Measurements from ENCODE around the gene ART1. TPM values are rescaled to one million over a fixed set of nuclear protein-coding genes. Genes with fewer than 3 reads are reported as not detected.

The ART1 gene
- total RNA-seq, 6 experiments from 2014 or later, result not detected

DNA sequence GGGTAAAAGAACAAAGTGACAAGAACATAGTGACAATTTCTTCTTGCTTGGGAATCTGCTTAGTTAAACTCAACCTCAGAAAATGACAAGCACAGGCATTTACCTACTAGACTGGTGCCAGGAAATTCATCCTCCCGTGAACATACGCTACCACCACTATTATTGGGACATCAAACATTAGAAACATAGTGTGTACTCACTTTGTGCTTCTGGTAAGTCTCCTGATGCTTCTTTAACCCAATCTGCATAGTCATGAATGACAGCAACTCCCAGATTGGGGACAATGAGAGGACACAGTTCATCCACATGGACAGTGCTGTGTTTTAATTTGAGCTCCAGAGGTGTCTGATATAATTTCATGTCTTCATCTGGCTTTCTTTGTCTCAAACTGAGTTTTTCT, 55.5 kb downstream of the ART1 start:
- Histone ChIP-seq H3K36me3 (peaks cover 4 to 87% (median 37%) of the 10 kb centered on the region in 4 donors), H3K27ac (no peak overlapping the region), H3K9me3 (no peaks in the 10 kb centered on the region), H3K4me3 (no peak overlapping the region), H3K27me3 (no peaks in the 10 kb centered on the region), H3K4me1 (no peaks in the 10 kb centered on the region)
- DNase-seq (no peak), ATAC-seq (no peak)
- TF ChIP-seq POLR2A (IDR thresholded peaks at IDR 0.05), result no peak
- TF ChIP-seq, protein P1, sequence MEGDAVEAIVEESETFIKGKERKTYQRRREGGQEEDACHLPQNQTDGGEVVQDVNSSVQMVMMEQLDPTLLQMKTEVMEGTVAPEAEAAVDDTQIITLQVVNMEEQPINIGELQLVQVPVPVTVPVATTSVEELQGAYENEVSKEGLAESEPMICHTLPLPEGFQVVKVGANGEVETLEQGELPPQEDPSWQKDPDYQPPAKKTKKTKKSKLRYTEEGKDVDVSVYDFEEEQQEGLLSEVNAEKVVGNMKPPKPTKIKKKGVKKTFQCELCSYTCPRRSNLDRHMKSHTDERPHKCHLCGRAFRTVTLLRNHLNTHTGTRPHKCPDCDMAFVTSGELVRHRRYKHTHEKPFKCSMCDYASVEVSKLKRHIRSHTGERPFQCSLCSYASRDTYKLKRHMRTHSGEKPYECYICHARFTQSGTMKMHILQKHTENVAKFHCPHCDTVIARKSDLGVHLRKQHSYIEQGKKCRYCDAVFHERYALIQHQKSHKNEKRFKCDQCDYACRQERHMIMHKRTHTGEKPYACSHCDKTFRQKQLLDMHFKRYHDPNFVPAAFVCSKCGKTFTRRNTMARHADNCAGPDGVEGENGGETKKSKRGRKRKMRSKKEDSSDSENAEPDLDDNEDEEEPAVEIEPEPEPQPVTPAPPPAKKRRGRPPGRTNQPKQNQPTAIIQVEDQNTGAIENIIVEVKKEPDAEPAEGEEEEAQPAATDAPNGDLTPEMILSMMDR (IDR thresholded peaks at IDR 0.05), result no peak
- 90% methylated on average over 2 of the region's 2 CpGs for WGBS (ENCODE audit: insufficient coverage, low coverage, low lambda C conversion rate, missing lambda C conversion rate)
- intact Hi-C loops (cut with DNase I), result no loop called here

DNA sequence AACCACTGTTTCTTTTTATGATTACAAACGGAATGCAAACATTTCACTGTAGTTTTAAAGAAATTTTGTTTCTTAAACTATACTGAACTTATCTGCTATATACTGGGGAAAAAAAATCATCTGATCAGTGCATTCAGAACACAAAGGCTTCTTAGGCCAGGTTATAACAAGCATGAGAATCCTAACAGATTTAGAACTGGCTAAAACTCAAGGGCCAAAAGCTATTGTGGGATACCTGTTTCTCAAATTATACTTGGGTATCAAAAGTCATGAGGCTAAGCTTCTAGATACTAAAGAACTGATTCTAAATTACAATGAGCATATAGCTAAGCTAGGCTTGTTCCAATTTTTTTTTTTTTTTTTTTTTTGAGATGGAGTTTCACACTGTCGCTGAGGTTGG, 56.0 kb downstream of the ART1 start:
- DNase-seq (no peak), ATAC-seq (no peak)
- no peak overlapping the region for H3K27ac ChIP-seq
- no peak overlapping the region for H3K4me3 ChIP-seq
- no peaks in the 10 kb centered on the region for H3K27me3 ChIP-seq
- TF ChIP-seq, protein P1 (IDR thresholded peaks at IDR 0.05), result no peak
- no peak for TF ChIP-seq POLR2A (IDR thresholded peaks at IDR 0.05)
- H3K4me1 ChIP-seq, result no peaks in the 10 kb centered on the region
- intact Hi-C loops (cut with DNase I), result no loop called here
- WGBS (ENCODE audit: insufficient coverage, low coverage, low lambda C conversion rate, missing lambda C conversion rate), result 89% methylated on average over 1 of the region's 2 CpGs
- no peaks in the 10 kb centered on the region for H3K9me3 ChIP-seq
- peaks cover 4 to 88% (median 36%) of the 10 kb centered on the region in 4 donors for H3K36me3 ChIP-seq

DNA sequence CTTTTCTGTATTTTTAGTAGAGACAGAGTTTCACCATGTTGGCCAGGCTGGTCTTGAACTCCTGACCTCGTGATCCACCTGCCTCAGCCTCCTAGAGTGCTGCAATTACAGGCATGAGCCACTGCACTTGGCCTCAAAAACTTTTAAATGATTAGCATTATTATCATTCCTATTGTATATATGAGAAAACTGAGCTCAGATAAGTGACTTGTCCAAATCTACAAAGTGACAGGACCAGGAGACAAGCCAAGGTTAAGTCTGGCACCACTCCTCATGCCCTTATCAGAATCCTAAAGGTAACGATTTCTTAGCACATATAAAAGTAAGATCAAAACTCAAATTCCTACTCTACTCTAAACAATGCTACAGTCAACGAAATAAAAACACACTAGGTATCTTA, 58.5 kb downstream of the ART1 start:
- H3K36me3 ChIP-seq, result peaks cover 0 to 73% (median 35%) of the 10 kb centered on the region in 4 donors
- H3K4me3 ChIP-seq, result no peak overlapping the region
- H3K27me3 ChIP-seq, result no peaks in the 10 kb centered on the region
- TF ChIP-seq, protein P1 (IDR thresholded peaks at IDR 0.05), result no peak
- TF ChIP-seq POLR2A (IDR thresholded peaks at IDR 0.05), result no peak
- DNase-seq (no peak), ATAC-seq (no peak)
- WGBS (ENCODE audit: insufficient coverage, low coverage, low lambda C conversion rate, missing lambda C conversion rate), result 83% methylated on average over 3 of the region's 3 CpGs
- intact Hi-C loops (cut with DNase I), result no loop called here
- no peak overlapping the region for H3K27ac ChIP-seq
- H3K9me3 ChIP-seq, result no peaks in the 10 kb centered on the region
- no peaks in the 10 kb centered on the region for H3K4me1 ChIP-seq

DNA sequence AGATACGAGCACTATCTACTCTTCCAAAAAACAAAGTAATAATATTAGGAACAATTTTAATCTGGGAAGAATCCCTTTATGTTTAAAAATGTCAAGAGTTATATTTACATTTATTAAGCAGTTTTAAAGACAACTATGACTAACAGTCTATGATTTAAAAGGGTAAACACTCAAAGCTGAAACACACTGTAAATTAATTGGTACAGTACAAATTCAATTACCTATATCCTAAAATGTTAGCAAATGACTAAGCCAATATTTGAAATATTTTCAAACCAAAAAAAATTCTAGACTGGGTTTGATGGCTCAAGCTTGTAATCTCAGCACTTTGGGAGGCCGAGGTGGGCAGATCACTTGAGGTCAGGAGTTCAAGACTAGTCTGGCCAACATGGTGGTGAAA, 62.2 kb downstream of the ART1 start:
- peaks cover 0 to 25% (median 6%) of the 10 kb centered on the region in 4 donors for H3K4me1 ChIP-seq
- intact Hi-C loops (cut with DNase I), result no loop called here
- no peaks in the 10 kb centered on the region for H3K27me3 ChIP-seq
- TF ChIP-seq, protein P1 (IDR thresholded peaks at IDR 0.05), result no peak
- no peak for TF ChIP-seq POLR2A (IDR thresholded peaks at IDR 0.05)
- H3K9me3 ChIP-seq, result no peaks in the 10 kb centered on the region
- DNase-seq (no peak), ATAC-seq (no peak)
- H3K36me3 ChIP-seq, result peaks cover 0 to 43% (median 21%) of the 10 kb centered on the region in 4 donors
- no peak overlapping the region for H3K27ac ChIP-seq
- H3K4me3 ChIP-seq, result no peak overlapping the region
- WGBS (ENCODE audit: insufficient coverage, low coverage, low lambda C conversion rate, missing lambda C conversion rate), result 86% methylated on average over 2 of the region's 2 CpGs

DNA sequence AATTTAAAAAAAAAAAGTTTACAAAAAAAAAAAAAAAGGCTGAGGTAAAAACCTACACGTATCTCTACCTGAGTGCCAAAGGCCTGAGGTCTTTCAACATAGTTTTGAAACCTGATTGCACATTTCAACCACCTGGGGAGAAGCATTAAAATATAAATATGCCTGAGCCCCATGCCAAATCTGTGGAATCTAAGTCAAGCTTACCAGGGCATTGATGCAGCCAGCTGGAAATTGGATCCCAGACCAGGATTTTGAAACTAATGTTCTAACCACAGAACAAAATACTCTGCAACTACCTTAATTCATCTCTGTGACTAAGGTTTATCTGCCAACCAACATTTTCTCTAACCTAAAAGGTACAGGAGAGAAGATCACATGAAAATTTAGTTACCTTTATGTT, 65.0 kb downstream of the ART1 start:
- peaks cover 0 to 30% (median 13%) of the 10 kb centered on the region in 4 donors for H3K36me3 ChIP-seq
- ATAC-seq, result peak; percentile 65 to 85 (median 78)
- peak in 1 of 3 donors; percentile 75 for DNase-seq
- H3K4me3 ChIP-seq, result no peak overlapping the region
- H3K4me1 ChIP-seq, result peaks cover 0 to 34% (median 6%) of the 10 kb centered on the region in 4 donors
- no peaks in the 10 kb centered on the region for H3K27me3 ChIP-seq
- WGBS (ENCODE audit: insufficient coverage, low coverage, low lambda C conversion rate, missing lambda C conversion rate), result 23% methylated on average over 1 of the region's 1 CpG
- no peaks in the 10 kb centered on the region for H3K9me3 ChIP-seq
- TF ChIP-seq, protein P1 (IDR thresholded peaks at IDR 0.05), result no peak
- no peak for TF ChIP-seq POLR2A (IDR thresholded peaks at IDR 0.05)
- peak overlapping the region in 1 of 3 donors; percentile 44 for H3K27ac ChIP-seq
- intact Hi-C loops (cut with DNase I), result no loop called here
